H1 (cell line): ENCODE data around the gene DRAXIN. TPM values are rescaled to one million over a fixed set of nuclear protein-coding genes. Genes with fewer than 3 reads are reported as not detected.

Experiments
- CTCF ChIA-PET: fragments of 300-600 bp; sonication (Branson Sonifier 250); formaldehyde crosslinking; loops from one replicate; lab custom pipeline; 2021; ENCODE audit not compliant: partially characterized antibody; lab: Charles Lee
- POLR2A ChIA-PET: fragments of 300-600 bp; sonication (Branson Sonifier 250); formaldehyde crosslinking; loops from one replicate; lab custom pipeline; 2021; ENCODE audit warnings: inconsistent platforms; ENCODE audit not compliant: partially characterized antibody; lab: Charles Lee
- DNase-seq, 2 experiments: peaks; one replicate each; pipeline versions ENCODE4 v3.0.0 to v3.0.0-alpha.2; 2010 to 2022; ENCODE audit warnings: low spot score in 2 of 2, low read depth in 1 of 2, mixed read lengths in 1 of 2
- FAIRE-seq: peaks from 2 replicates; lab custom pipeline; 2011; peaks lifted over from hg19 to GRCh38; lab: Jason Lieb, UNC
- H2AFZ ChIP-seq: 2 replicates; pipeline ENCODE4 v1.8.1; 2012; ENCODE audit warnings: low read length, inconsistent platforms
- H2AK5ac ChIP-seq: 2 replicates; pipeline ENCODE4 v1.6.1; 2013; ENCODE audit warnings: low read depth, low read length
- H2BK120ac ChIP-seq: replicated peaks from 2 replicates; pipeline ENCODE3; 2013; ENCODE audit warnings: low read depth, low read length, inconsistent platforms
- H2BK12ac ChIP-seq: 2 replicates; pipeline ENCODE4 v1.6.1; 2013; ENCODE audit warnings: low read depth, low read length
- H2BK15ac ChIP-seq: 2 replicates; pipeline ENCODE4 v1.6.1; 2013; ENCODE audit warnings: low read length
- H2BK20ac ChIP-seq: 2 replicates; pipeline ENCODE4 v1.6.1; 2013; ENCODE audit warnings: low read length
- H2BK5ac ChIP-seq: 2 replicates; pipeline ENCODE4 v1.6.1; 2013; ENCODE audit warnings: low read depth, low read length
- H3K14ac ChIP-seq: 2 replicates; pipeline ENCODE4 v1.6.1; 2013; ENCODE audit warnings: inconsistent platforms; ENCODE audit not compliant: insufficient read length
- H3K18ac ChIP-seq: 2 replicates; pipeline ENCODE4 v1.6.1; 2013; ENCODE audit warnings: low read length; ENCODE audit errors: extremely low read depth
- H3K23ac ChIP-seq: 2 replicates; pipeline ENCODE4 v1.6.1; 2013; ENCODE audit warnings: inconsistent platforms; ENCODE audit not compliant: insufficient read length
- H3K23me2 ChIP-seq: 2 replicates; pipeline ENCODE4 v1.6.1; 2013; ENCODE audit warnings: low read depth, low read length
- H3K27ac ChIP-seq: 2 replicates; pipeline ENCODE4 v1.6.1; 2011; ENCODE audit warnings: low read depth, low read length, inconsistent platforms
- H3K27me3 ChIP-seq, 4 experiments: replicated peaks in 1 of 4; 1 replicate in 1 of 4; 2 replicates in 3 of 4; pipeline versions ENCODE4 v1.6.1 to v1.8.1; 2011 to 2013; ENCODE audit warnings: low read length in 3 of 4, mild to moderate bottlenecking in 3 of 4, inconsistent platforms in 2 of 4, mixed read lengths in 2 of 4, moderate library complexity in 1 of 4; ENCODE audit not compliant: control insufficient read depth in 3 of 4, insufficient read depth in 3 of 4; ENCODE audit errors: extremely low read depth in 1 of 4
- H3K36me3 ChIP-seq, 4 experiments: 2 replicates each; pipeline versions ENCODE4 v1.6.1 to v1.8.1; 2011 to 2013; ENCODE audit warnings: mild to moderate bottlenecking in 4 of 4, low read length in 3 of 4, moderate library complexity in 2 of 4, control low read depth in 1 of 4, inconsistent platforms in 1 of 4; ENCODE audit not compliant: insufficient read depth in 4 of 4, control insufficient read depth in 2 of 4
- H3K4ac ChIP-seq: replicated peaks from 2 replicates; pipeline ENCODE3; 2013; ENCODE audit warnings: low read length, low read depth, mixed read lengths, inconsistent platforms; ENCODE audit not compliant: insufficient read length
- H3K4me1 ChIP-seq, 4 experiments: replicated peaks in 1 of 4; 1 replicate in 1 of 4; 2 replicates in 3 of 4; pipeline versions ENCODE4 v1.6.1 to v1.8.1; 2011 to 2013; ENCODE audit warnings: low read length in 3 of 4, inconsistent platforms in 2 of 4, mixed read lengths in 1 of 4; ENCODE audit not compliant: insufficient read depth in 4 of 4, control insufficient read depth in 3 of 4
- H3K4me2 ChIP-seq, 2 experiments: 2 replicates each; pipeline versions ENCODE4 v1.6.1 to v1.8.1; 2011 to 2013; ENCODE audit warnings: low read depth in 2 of 2, low read length in 2 of 2, control low read depth in 1 of 2, inconsistent platforms in 1 of 2, mild to moderate bottlenecking in 1 of 2; ENCODE audit not compliant: insufficient read depth in 1 of 2
- H3K4me3 ChIP-seq, 4 experiments: fragments of 200-600, 300-600 bp in 1 of 4; sonication (generic), shearing (Covaris generic), sonication (Bioruptor Twin) in 1 of 4; 2 replicates each; pipeline versions ENCODE4 v1.5.1 to v1.8.1; 2011 to 2016; ENCODE audit warnings: low read length in 4 of 4, low read depth in 3 of 4, control low read depth in 2 of 4, inconsistent platforms in 2 of 4, mild to moderate bottlenecking in 2 of 4, mixed read lengths in 1 of 4, moderate library complexity in 1 of 4; ENCODE audit not compliant: insufficient read depth in 2 of 4; ENCODE audit errors: extremely low read depth in 1 of 4
- H3K56ac ChIP-seq: replicated peaks from 2 replicates; pipeline ENCODE3; 2013; ENCODE audit warnings: low read depth, mild to moderate bottlenecking, mixed read lengths, low read length, inconsistent platforms; ENCODE audit not compliant: insufficient read length
- H3K79me1 ChIP-seq: 2 replicates; pipeline ENCODE4 v1.6.1; 2013; ENCODE audit warnings: low read depth, low read length, control low read depth
- H3K79me2 ChIP-seq, 2 experiments: 2 replicates each; pipeline versions ENCODE4 v1.6.1 to v1.8.1; 2012 to 2013; ENCODE audit warnings: low read length in 2 of 2, mild to moderate bottlenecking in 2 of 2, inconsistent platforms in 1 of 2; ENCODE audit not compliant: insufficient read depth in 2 of 2, control insufficient read depth in 1 of 2
- H3K9ac ChIP-seq, 4 experiments: replicated peaks in 1 of 4; 1 replicate in 1 of 4; 2 replicates in 3 of 4; pipeline versions ENCODE4 v1.6.1 to v1.8.1; 2011 to 2013; ENCODE audit warnings: low read depth in 3 of 4, low read length in 3 of 4, control low read depth in 2 of 4, mild to moderate bottlenecking in 2 of 4, moderate library complexity in 2 of 4, inconsistent platforms in 1 of 4; ENCODE audit errors: extremely low read depth in 1 of 4
- H3K9me3 ChIP-seq, 2 experiments: 2 replicates each; pipeline versions ENCODE4 v1.6.1 to v1.8.1; 2012 to 2013; ENCODE audit warnings: mild to moderate bottlenecking in 2 of 2, moderate library complexity in 2 of 2, control low read depth in 1 of 2, inconsistent platforms in 1 of 2, low read depth in 1 of 2, low read length in 1 of 2, mixed read lengths in 1 of 2; ENCODE audit not compliant: insufficient read depth in 2 of 2
- H4K20me1 ChIP-seq, 2 experiments: replicated peaks in 1 of 2; 2 replicates each; pipeline versions ENCODE3 to v1.8.1; 2011 to 2013; ENCODE audit warnings: inconsistent platforms in 2 of 2, low read length in 2 of 2, mild to moderate bottlenecking in 1 of 2; ENCODE audit not compliant: insufficient read depth in 2 of 2, control insufficient read depth in 1 of 2
- H4K5ac ChIP-seq: 2 replicates; pipeline ENCODE4 v1.6.1; 2013; ENCODE audit warnings: low read length, low read depth, mixed read lengths, inconsistent platforms; ENCODE audit not compliant: insufficient read length
- H4K8ac ChIP-seq: 2 replicates; pipeline ENCODE4 v1.8.0; 2013; ENCODE audit warnings: mild to moderate bottlenecking, moderate library complexity, low read length, inconsistent platforms; ENCODE audit not compliant: insufficient read depth; ENCODE audit errors: extremely low read depth
- H4K91ac ChIP-seq: replicated peaks from 2 replicates; pipeline ENCODE3; 2013; ENCODE audit warnings: low read length, mixed read lengths, inconsistent platforms; ENCODE audit not compliant: insufficient read length
- ASH2L ChIP-seq: fragments of 200-600, 300-600 bp; sonication (generic); IDR thresholded peaks from one replicate; pipeline ENCODE4 v1.7.1; 2017; ENCODE audit warnings: low read length
- EGR1 ChIP-seq: IDR thresholded peaks from 2 replicates; pipeline ENCODE4 v1.6.1; 2011; ENCODE audit warnings: low read depth, low read length, borderline replicate concordance
- MAX ChIP-seq: IDR thresholded peaks from 2 replicates; pipeline ENCODE4 v1.6.1; 2012; ENCODE audit warnings: inconsistent platforms
- RBBP5 ChIP-seq: IDR thresholded peaks from 2 replicates; pipeline ENCODE4 v1.7.1; 2012; ENCODE audit warnings: low read depth, mild to moderate bottlenecking, inconsistent platforms, low read length, moderate library complexity, borderline replicate concordance
- SIN3A ChIP-seq, 2 experiments: IDR thresholded peaks in 1 of 2; conservative IDR thresholded peaks in 1 of 2; 2 replicates each; pipeline ENCODE4 v1.6.1; 2011 to 2012; ENCODE audit warnings: low read length in 2 of 2, improper control_type of control experiment in 1 of 2, low read depth in 1 of 2, mild to moderate bottlenecking in 1 of 2
- SP1 ChIP-seq: IDR thresholded peaks from 2 replicates; pipeline ENCODE4 v1.6.1; 2011; ENCODE audit warnings: low read depth, low read length
- TCF12 ChIP-seq: IDR thresholded peaks from 2 replicates; pipeline ENCODE4 v1.6.1; 2011; ENCODE audit warnings: low read depth, mild to moderate bottlenecking, low read length
- WGBS, 2 experiments: shearing (Covaris generic) in 1 of 2; methylation state at CpG; one replicate each; pipeline versions ENCODE4 v1.1.6 to v1.1.7; 2013 to 2015; ENCODE audit warnings: low lambda C conversion rate in 2 of 2, mixed read lengths in 2 of 2, inconsistent platforms in 1 of 2, low coverage in 1 of 2, missing lambda C conversion rate in 1 of 2; ENCODE audit not compliant: insufficient replicate concordance in 2 of 2, insufficient coverage in 1 of 2, insufficient read length in 1 of 2; ENCODE audit errors: extremely low coverage in 1 of 2, missing lambda C conversion rate in 1 of 2; 5-methylcytosine and 5-hydroxymethylcytosine counted together
- polyA plus RNA-seq, 7 experiments: library from polyadenylated mRNA; depleted of rRNA in 3 of 7; stranded (reverse) in 5 of 7; unstranded in 2 of 7; fragments of >200 nt in 5 of 7; fragments of 200-250 nt in 2 of 7; gene quantifications; 1 replicate in 5 of 7; 2 replicates in 1 of 7; 4 replicates in 1 of 7; pipeline versions ENCODE4 v1.2.1 to v1.2.3, GENCODE V29; 2011 to 2013; ENCODE audit warnings: missing spikeins in 2 of 7, mixed read lengths in 2 of 7
- total RNA-seq: library from RNA; stranded (reverse); fragmentation: NEBNext Ultra II Directional; extraction: Animal tissue kit (Norgen Biotek cat#: 25700); gene quantifications from 2 replicates; pipeline ENCODE4 v1.2.1, GENCODE V29; 2021

Gene DRAXIN
- total and polyA plus RNA-seq, 2 of the 8 experiments (the other 6 are each of a cell fraction or from before 2014, with no cell fraction given), result 4.6 to 17.6 TPM

DNA sequence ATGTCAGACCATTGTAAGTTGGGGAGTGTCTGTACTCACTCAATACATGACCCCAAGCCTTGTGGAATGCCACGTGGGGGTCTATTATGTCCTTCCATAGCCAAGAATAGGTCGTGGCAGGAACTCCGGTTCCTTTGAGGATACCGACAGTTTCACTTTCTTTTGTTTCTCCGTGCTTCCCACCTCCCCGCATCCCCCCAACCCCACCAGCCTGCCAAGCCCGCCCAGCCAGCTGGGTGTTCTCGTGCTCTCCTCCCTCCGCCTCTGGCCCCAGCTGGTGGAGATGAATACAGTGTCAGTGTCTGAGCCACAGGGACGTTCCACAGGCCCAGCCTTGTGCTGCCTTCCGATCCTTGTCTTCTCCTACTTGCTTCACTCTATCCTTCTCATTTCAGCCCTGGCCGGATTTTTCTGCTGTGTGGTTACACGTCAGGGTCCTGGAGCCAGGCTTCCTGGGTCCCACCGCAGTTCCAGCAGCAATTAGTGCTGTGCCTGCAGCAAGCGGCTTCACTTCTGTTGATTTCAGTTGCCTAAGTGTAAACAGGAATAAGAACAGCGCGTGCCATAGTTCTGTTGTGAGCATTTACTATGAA lies 40.3 kb downstream of the DRAXIN start:
- Histone ChIP-seq H3K4me1 (peaks cover 4 to 34% (median 20%) of the 10 kb centered on the region in 4 experiments), H3K56ac (no peak overlapping the region), H2BK20ac (peak overlapping the region; percentile 97; the same call in 1 of the 2 replicates), H2BK120ac (peak overlapping the region; percentile 3), H3K4ac (peak overlapping the region; percentile 79), H3K23ac (no peak overlapping the region), H3K23me2 (peaks cover 8% of the 10 kb centered on the region), H3K79me2 (no peaks in the 10 kb centered on the region), H2AFZ (peak overlapping the region; percentile 54; the same call in 1 of the 2 replicates), H3K79me1 (no peaks in the 10 kb centered on the region), H3K36me3 (no peaks in the 10 kb centered on the region), H3K9ac (peak overlapping the region in 1 of 4 experiments; percentile 34; a peak in 2 of 7 replicates), H3K4me3 (peak overlapping the region in 1 of 4 experiments; percentile 10; a peak in 1 of 8 replicates), H2AK5ac (peak overlapping the region; percentile 78), H3K27ac (no peak overlapping the region), H4K8ac (peak overlapping the region; percentile 92), H2BK12ac (peak overlapping the region; percentile 95), H2BK15ac (peak overlapping the region; percentile 97; the same call in 1 of the 2 replicates), H4K20me1 (peaks cover 0 to 1% of the 10 kb centered on the region in 2 experiments), H4K5ac (peak overlapping the region; percentile 45), H4K91ac (peak overlapping the region; percentile 90), H2BK5ac (peak overlapping the region; percentile 76; the same call in 1 of the 2 replicates), H3K4me2 (peak overlapping the region; percentile 36 to 44), H3K9me3 (no peaks in the 10 kb centered on the region), H3K18ac (peak overlapping the region; percentile 95), H3K27me3 (no peaks in the 10 kb centered on the region), H3K14ac (no peak overlapping the region)
- ChIA-PET CTCF (interaction anchor here (0.7 to 1.6 kb wide), 2 partner anchors 11 to 17 kb away, joined by 3 to 5 read pairs; no protein-coding TSS in a partner anchor), POLR2A (interaction anchor here (1.0 to 2.1 kb wide), 6 partner anchors 12 to 67 kb away, joined by 3 to 10 read pairs (median 4); partner anchors contain the start of gene FBXO6)
- FAIRE-seq (no peak), DNase-seq (peak in 1 of 2 experiments; percentile 61)
- 38% methylated on average over 17 of the region's 17 CpGs; no CpG with 5 or more reads in 1 of the 2 experiments for WGBS, 2 experiments
- TF ChIP-seq RBBP5, result 0 out of 2 replicates have a peak, but pooled peaks have one; percentile 44
- TF ChIP-seq SIN3A (conservative IDR thresholded peaks at IDR 0.05 in 1 of 2, IDR thresholded peaks at IDR 0.05 in 1 of 2; ENCODE audit: low read depth in 1 of 2, low read length in 2 of 2), result peak; percentile 88 to 89
- TF ChIP-seq MAX, result peak; percentile 41; the same call in 1 of the 2 replicates
- TF ChIP-seq SP1, result 0 out of 2 replicates have a peak, but pooled peaks have one; percentile 22
- peak; percentile 45; the same call in 1 of the 2 replicates for TF ChIP-seq TCF12
- peak; percentile 67 for TF ChIP-seq ASH2L
- no peak for TF ChIP-seq EGR1
